Bronchial epithelial cell (primary cell): ENCODE data around the gene MPC1. TPM values are rescaled to one million over a fixed set of nuclear protein-coding genes. Genes with fewer than 3 reads are reported as not detected.
"Not testable (repeated sequence)": the region's sequence is repeated elsewhere in the genome, so short reads cannot be mapped to it uniquely, and the experiment has no call there.

Source experiments
- DNase-seq: peaks from one replicate; pipeline ENCODE4 v3.0.0-alpha.2; 2010; ENCODE audit warnings: low read depth
- FAIRE-seq: peaks from 2 replicates; lab custom pipeline; 2011; peaks lifted over from hg19 to GRCh38; lab: Jason Lieb, UNC
- H3K27me3 ChIP-seq: 2 replicates; pipeline ENCODE4 v1.5.1; 2011; ENCODE audit warnings: low read length; ENCODE audit not compliant: control insufficient read depth, insufficient read depth
- H3K36me3 ChIP-seq: 2 replicates; pipeline ENCODE4 v1.5.1; 2011; ENCODE audit warnings: low read length; ENCODE audit not compliant: control insufficient read depth, insufficient read depth
- H3K4me3 ChIP-seq: 2 replicates; pipeline ENCODE4 v1.5.1; 2011; ENCODE audit warnings: mild to moderate bottlenecking, low read depth, low read length, control low read depth
- CTCF ChIP-seq: IDR thresholded peaks from 2 replicates; pipeline ENCODE4 v1.5.1; 2011; ENCODE audit warnings: mild to moderate bottlenecking, moderate library complexity, low read length, control low read depth, inconsistent platforms; ENCODE audit not compliant: insufficient read depth, severe bottlenecking
- total RNA-seq: library from RNA; depleted of rRNA; stranded (reverse); fragments of >200 nt; gene quantifications from 2 replicates; pipeline ENCODE4 v1.2.1, GENCODE V29; 2014

The MPC1 gene
- total RNA-seq, 1 donor from 2014 or later, result 40.5 TPM

DNA sequence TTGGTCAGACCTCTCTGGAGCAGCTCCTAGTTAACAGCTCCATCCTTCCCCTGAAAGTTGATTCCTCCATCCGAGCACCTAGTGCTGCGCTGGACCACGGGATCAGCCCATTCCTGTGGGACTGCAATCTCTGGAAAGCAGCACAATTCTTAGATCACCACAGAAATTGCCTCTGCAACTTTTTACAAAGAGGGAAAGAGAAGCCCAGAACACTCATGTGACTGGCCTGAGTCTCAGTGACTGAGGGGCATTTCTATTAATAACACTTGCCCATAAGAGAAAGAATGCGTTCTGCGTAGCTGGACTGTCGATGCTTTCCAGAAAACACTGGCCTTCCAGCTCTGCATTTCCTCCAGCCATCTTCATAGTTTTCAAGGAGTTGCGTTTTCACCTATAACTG lies 18.3 kb downstream of the MPC1 start:
- Histone ChIP-seq H3K27me3 (no peaks in the 10 kb centered on the region), H3K4me3 (no peak overlapping the region), H3K36me3 (peaks cover 1% of the 10 kb centered on the region)
- no peak for DNase-seq
- TF ChIP-seq CTCF, result no peak
- no peak for FAIRE-seq

DNA sequence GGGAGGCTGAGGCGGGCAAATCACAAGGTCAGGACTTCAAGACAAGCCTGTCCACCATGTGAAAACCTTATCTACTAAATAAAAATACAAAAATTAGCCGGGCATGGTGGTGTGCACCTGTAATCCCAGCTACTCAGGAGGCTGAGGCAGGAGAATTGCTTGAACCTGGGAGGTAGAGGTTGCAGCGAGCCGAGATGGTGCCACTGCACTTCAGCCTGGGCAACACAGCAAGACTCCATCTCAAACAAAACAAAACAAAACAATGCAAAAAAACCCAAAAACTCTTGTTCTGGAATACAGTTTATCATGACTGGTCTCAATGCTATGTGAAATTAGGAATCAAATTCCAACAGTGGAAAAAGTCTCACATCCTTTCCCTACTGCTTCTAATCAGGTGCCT lies 20.3 kb downstream of the MPC1 start:
- not testable (repeated sequence) for H3K4me3 ChIP-seq, DNase-seq, H3K27me3 ChIP-seq, FAIRE-seq, H3K36me3 ChIP-seq

DNA sequence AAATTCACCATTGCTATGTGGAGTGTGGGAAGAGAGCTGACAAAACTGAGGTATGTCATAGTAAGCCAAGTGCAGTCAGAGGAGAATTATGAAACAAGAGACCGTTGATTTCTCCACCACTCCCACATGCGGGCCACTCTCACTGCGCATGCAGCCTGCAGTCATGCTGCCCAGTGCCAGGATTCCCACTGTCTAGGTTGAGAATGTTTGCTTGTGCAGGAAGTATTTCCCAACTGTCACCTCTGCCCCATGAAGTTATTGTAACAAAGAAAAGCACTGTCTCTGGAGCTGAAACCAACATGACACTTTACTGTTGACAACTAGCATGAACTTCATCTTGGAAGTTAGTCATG lies 21.7 kb downstream of the MPC1 start:
- H3K4me3 ChIP-seq, result no peak overlapping the region
- FAIRE-seq, result no peak
- H3K27me3 ChIP-seq, result no peaks in the 10 kb centered on the region
- no peak for TF ChIP-seq CTCF
- H3K36me3 ChIP-seq, result peaks cover 1% of the 10 kb centered on the region
- DNase-seq, result no peak

- FAIRE-seq (no peak), DNase-seq (peak; percentile 64)
- no peak for TF ChIP-seq CTCF
- H3K4me3 ChIP-seq, result no peak overlapping the region
- no peaks in the 10 kb centered on the region for H3K27me3 ChIP-seq
- H3K36me3 ChIP-seq, result peaks cover 1% of the 10 kb centered on the region
Measured at GRCh38 chr6:166360243-166361076, 22.3 kb downstream of the MPC1 start.

GRCh38 chr6:166355552-166355951 lies 27.2 kb downstream of the MPC1 start:
- no peak for TF ChIP-seq CTCF
- no peaks in the 10 kb centered on the region for H3K27me3 ChIP-seq
- H3K36me3 ChIP-seq, result no peaks in the 10 kb centered on the region
- DNase-seq (no peak), FAIRE-seq (no peak)
- no peak overlapping the region for H3K4me3 ChIP-seq

GRCh38 chr6:166354965-166355364 lies 27.8 kb downstream of the MPC1 start:
- no peak for TF ChIP-seq CTCF
- no peak for DNase-seq
- no peak for FAIRE-seq
- Histone ChIP-seq H3K4me3 (no peak overlapping the region), H3K36me3 (no peaks in the 10 kb centered on the region), H3K27me3 (no peaks in the 10 kb centered on the region)
